Effector CD4-positive, alpha-beta T cell (primary cell): ENCODE measurements around the gene CTAG2.
"Not testable (repeated sequence)": the region's sequence is repeated elsewhere in the genome, so short reads cannot be mapped to it uniquely, and the experiment has no call there.

Source experiments
- DNase-seq: peaks from one replicate; pipeline ENCODE4 v3.0.0-alpha.2; 2020

Gene CTAG2

DNA sequence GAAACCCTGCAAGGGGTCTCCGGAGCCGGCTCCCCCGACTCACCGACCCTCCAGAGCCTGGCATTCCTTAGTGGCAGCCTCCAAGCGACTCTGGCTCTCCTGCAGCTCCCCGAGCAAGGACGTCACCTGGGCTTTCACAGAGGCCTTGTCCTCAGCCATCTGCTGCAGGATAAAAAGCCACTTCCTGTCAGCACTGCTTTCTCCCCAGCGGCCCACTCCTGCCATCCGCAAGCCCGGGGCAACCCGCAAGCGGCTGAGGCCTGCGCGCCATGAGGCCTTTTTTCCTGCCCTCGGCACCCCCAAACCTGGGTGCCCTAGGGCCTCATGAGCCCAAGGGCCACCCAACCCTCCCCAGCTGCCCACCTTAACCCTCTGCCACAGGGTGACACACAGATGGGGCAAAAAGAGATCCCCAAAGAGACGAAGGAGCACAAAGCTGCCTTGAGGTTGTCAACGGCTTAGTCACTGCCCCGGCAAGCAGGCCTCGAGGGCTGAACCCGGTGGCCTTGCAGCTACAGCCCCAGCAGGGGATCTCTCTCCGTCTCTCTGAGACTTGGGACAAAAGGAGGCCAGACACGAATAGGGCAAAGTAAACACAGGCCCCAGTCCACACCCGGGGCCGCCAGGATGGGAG lies 7.5 kb downstream of the CTAG2 start:
- DNase-seq, result not testable (repeated sequence)

DNA sequence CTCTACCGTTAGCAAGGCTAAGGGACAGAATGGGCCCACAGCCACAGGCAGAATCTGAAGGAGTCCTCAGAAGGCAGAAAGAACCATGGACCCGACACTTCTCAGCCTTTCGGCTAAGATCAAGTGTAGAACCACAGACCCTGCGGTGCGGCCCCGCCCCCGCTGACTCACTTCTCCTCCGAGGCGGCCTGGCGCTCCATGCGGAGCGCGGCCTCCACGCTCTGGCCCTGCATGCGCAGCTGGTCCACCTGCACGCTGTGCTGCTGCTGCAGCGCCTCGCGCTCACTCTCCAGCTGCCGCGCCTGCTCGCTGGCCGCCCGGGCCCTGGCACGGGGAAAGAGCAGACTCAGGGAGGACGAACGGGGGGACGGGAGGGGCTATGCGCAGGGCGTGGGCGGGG lies 9.7 kb downstream of the CTAG2 start:
- not testable (repeated sequence) for DNase-seq

DNA sequence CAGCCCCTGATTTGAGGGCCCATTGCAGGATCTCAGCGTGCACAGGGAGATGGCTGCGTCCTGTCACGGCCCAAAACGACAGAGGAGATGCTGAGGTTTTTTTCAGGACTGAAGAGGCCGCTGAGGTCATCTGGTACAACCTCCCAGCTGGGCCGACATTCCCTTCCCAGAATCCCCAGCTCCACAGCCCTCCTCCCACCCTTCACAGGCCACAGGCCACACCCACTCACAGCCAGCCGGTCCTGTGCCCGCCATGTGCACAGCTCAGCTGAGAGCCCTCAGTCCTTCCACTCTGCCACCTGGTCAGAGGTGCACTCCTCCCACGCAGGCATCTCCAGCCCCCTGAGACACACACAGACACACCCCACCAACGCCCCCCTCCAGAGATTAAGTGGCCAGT lies 11.6 kb downstream of the CTAG2 start:
- DNase-seq, result not testable (repeated sequence)

DNA sequence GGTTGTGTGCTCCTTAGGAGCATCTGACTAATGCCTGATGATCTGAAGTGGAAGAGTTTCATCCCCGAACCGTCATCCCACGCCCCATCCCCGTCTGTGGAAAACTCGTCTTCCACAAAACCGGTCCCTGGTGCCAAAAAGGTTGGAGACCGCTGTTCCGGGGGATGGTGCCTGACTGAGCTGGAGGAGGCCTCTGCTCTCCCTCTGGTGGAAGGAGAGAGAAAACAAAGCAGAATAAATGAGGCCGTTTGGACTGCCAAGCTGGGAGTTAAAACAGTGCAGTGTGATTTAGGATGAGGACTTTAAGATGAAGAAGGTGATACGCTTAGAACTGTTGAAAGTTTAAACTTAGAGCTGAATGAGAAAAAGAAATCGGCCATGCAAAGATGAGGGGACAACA lies 19.7 kb downstream of the CTAG2 start:
- DNase-seq, result not testable (repeated sequence)

DNA sequence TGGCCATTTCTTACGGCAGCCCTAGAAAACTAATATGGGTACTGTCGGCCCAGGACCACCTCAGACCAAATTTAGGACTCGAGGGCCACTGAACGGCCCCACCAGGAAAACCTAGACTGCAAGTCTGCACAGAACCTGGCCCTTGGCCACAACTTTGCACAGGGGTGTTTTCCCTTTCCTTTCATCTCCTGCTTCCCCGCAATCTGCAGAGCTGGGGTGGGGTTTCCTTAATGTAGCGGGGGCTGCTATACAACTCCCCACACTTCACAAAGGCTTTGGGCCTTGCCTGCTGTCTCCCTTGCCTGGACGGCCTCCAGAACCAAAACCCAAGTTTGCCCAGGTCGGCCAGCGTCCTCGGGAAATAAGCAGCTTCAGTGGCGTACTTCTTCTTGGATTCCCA lies 22.4 kb downstream of the CTAG2 start:
- DNase-seq, result not testable (repeated sequence)

DNA sequence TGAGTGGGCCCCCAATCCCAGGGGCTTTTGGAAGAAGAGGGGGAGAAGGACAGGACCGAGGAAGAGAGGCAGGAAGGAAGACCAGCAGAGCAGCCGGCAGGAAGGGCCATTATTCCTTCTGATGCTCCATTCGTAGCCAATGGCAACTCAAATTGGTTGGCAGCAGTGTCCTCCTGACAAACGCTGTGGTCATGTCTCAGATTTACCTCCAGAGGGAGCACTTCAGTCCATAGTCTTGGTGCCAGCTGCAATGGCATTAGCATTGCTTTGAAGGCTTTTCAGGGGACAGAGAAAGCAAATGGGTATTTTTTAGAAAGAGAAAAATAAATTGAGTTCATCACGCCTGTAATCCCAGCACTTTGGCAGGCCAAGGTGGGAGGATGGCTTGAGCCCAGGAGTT lies 24.4 kb downstream of the CTAG2 start:
- not testable (repeated sequence) for DNase-seq

DNA sequence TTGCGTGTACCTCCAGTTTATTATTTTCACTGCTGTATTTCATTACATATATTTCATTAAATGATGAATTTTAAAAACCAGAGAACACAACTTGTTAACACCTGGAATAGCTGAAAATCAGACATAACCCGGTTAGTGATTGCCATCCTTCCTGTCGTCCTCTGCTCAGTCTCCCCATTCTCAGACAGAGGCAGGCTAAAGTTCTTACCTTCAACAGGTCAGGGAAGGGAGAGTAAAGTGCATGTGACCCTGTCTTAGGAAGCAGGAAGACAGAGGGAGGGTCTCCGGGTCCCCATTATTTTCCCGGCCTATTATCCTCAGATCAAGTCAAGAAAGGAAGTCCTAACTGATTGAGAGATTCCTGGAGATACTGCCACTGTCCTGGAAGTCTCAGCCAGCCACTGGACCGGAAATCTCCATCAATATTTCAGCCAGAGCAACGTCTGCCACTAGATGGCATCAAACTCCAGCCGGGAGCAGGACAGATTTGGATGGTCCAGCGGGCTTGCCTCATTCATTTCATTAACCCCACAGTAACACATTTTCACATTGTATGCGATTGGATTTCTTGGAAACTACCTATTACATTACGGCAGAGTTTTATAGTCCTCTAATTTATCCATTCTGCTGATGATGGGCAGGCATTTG lies 32.5 kb downstream of the CTAG2 start:
- not testable (repeated sequence) for DNase-seq

DNA sequence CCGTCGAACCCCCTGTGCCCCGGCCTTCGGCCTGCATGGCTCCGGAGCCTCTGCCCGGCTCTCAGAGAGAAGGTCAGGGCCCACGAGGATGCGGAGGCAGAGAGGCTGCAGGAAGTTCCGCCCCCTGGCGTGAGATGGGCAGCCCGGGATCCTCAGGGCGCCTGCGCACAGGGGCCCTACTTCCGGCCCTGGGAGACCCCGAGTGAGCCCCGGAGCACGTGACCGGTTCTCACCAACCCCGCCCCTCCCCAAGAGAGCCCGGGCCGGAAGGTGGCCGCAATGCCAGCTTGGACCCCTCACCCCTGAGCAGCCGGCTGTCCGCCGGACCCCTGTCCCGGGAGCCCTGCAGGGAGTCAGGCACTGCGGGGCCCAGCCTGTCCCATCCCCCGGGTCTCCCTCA lies 34.2 kb downstream of the CTAG2 start, which contains the start of gene CTAG1B:
CTAG1B (minus strand) TSS at position 101 of the 400 bp plus-strand sequence; CDS start at position 37, 64 bp downstream.
- not testable (repeated sequence) for DNase-seq

DNA sequence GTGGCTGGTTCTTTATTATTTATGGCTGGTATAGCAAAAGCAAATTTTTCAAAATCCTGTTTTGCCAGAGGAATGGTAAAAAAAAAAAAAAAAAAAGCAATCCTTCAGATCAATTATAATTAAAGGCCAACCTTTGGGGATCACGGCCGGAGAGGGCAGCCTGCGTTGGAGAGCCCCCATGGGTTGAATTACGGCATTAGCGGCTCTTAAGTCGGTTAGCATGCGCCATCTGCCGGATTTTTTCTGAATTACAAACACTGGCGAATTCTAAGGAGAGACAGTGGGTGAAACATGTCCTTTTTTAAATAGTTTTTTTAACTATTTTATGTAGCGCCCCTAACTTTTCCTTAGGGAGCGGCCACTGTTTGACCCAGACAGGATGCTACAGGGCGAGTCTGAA lies 39.8 kb downstream of the CTAG2 start:
- DNase-seq, result not testable (repeated sequence)

DNA sequence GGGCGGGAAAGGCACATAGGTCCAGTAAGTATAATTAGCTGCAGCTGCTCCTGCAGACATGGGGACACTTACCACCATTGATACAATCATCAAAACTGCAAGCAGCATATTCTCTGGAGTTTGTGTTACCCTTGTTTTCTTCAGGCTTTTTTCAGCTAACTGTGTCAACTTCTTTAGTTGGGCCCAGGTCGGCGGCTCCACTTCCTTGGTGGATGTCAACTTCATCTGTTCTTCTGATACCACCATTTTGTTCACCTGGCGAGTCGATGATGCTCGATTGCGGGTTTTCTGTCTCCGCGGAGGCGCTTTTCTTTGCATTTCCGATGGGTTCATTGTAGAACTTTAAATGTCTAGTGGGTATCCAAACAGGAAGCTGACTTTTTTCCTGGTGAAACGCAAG lies 42.2 kb downstream of the CTAG2 start:
- not testable (repeated sequence) for DNase-seq

DNA sequence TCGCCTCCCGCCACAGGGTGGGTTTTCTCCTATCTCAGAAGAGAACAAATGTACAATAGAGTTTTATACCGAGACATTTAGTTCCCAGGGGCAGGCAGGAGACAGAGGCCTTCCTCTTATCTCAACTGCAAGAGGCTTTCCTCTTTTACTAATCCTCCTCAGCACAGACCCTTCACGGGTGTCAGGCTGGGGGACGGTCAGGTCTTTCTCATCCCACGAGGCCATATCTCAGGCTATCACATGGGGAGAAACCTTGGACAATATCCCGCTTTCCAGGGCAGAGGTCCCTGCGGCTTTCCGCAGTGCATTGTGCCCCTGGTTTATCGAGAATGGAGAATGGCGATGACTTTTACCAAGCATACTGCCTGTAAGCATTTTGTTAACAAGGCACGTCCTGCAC lies 44.6 kb downstream of the CTAG2 start:
- not testable (repeated sequence) for DNase-seq

DNA sequence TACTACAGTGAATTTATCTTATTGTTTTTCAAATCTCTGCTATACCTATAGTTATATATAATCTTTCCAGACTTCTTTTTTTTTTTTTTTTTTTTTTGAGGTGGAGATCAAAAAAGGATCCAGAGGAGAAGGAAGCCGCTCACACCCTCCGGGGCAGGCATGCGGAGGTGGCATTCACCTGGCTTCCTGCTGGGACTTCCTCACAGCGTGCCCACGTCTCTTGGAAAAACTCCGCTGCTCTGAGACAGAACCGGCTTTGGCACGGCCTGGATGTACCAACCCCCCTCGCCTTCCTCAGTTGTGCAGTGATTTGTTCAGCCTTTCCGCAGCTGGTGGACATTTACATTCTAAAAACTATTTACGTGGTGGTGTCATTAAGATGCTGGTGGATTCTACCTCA lies 45.4 kb downstream of the CTAG2 start:
- DNase-seq, result not testable (repeated sequence)

DNA sequence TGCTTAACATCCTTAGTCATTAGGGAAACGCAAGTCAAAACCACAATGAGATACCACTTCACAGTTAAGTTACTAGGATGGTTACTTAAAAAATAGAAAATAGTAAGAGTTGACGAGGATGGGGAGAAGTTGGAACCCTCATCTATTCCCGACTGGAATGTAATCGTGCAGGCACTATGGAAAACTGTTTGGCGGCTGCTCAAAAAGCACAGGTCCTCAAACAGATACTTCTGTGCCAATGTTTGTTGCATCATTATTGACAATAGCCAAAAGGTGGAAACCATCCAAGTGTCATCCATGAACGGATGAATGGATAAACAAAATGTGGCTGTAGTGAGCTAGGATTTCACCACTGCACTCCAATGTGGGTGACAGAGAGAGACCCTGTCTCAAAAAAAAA lies 46.0 kb downstream of the CTAG2 start:
- DNase-seq, result no peak

DNA sequence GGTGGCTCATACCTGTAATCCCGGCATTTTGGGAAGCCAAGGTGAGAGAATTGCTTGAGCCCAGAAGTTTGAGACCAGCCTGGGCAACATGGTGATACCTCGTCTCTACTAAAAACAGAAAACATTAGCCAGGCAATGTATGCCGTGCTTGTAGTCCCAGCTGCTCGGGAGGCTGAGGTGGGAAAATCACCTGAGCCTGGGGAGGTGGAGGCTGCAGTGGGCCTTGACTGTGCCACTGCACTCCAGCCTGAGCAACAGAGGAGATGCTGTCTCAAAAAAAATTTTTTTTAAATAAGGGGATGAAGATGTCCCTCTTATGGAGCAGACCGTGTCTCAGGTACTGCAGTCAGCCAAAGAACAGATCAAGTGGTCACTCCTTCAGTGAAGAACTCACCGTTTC lies 47.8 kb downstream of the CTAG2 start:
- DNase-seq, result no peak

DNA sequence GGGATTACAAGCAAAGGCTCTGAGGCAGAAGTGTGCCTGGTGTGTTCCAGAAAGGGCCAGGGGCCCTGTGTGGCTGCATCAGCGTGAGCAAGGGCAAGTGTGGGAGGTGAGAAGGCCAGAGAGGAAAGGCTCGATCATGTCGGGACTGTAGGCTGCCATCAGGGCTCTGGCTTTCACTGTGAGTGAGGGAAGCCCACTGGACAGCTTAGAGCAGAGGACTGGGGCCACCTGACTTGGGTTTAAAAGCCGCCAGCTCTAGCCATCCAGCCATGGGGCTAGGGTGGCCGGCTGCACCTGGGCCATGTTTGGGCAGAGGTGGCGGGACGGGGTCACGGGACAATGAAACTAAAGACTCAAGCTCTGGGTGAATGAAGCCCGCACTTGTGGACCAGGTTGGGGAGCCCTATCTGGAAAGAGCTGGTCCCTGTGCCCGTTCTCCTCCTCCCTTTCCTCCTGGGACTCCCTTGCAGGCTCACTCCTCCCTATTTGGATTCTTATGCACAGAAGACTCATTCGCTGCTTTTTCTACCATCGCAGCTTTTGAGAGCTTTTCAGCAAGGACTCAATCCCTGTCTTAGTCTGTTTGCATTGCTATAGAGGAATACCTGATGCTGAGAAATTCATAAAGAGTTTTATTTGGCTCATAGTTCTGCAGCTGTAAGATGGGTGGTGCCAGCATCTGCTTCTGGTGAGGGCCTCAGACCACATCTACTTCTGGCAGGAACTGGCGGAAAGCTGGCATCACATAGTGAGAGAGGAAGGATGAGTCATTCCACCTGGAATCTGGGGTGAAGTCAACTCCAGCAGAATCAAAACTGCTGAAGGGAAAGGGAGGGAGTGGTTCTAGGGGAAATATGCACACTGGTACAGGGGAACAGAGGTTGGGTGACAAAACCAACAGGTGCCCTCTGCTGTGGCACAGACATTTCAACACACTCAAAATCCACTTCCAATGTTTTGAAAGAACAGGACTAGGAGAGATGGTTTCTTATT lies 49.6 kb downstream of the CTAG2 start:
- no peak for DNase-seq

DNA sequence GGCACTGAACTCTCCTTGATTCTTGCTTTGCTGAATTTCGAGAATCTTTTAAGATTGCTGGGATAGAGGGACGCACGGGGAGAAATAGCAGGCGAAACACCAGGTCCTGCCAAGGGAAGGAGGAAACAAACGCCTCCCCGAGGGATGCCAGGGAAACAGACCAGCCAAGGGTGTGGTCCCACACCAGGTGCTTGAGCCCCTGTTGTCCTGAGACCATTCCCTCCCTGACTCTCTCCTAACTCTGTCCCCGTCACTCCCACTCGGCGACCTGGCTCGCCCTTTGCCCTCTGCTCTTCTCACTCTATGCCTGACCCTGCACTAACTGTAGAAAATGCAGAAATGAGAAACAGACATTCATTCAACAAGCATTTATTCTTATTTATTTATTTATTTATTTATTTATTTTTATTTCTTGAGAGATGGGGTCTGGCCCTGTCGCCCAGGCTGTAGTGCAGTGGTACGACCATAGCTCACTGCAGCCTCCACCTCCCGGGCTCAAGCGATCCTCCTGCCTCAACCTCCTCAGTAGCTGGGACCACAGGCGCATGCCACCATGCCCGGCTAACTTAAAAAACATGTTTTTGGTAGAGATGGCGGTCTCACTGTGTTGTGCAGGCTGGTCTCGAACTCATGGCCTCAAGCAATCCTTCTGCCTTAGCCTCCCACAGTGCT lies 50.5 kb downstream of the CTAG2 start:
- DNase-seq, result no peak

DNA sequence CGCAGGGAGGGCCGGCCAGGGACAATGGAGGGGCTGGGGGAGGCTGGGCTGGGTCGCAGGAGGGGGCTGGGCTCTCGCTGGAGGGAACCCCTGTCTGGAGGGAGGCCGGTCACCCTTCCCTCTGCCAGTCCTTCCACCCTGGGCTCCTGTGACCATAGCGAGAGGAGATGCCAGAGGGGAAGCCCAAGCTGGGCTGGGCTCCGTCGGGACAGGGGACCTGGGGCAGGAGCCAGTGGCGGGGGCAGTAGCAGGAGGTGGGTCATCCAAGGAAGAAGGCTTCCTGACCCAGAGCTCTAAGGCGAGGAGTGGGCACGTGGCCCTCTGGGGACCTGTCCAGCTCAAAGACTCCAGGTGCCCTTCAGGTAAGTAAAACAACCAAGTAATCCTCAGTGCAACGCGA lies 51.2 kb downstream of the CTAG2 start:
- no peak for DNase-seq
